IMR-90 (cell line): ENCODE data around the gene DNAJC12. TPM values are rescaled to one million over a fixed set of nuclear protein-coding genes. Genes with fewer than 3 reads are reported as not detected.

Experiments used
- ATAC-seq: fragments of 200-7000 bp; cut with Tn5 transposase; 2 replicates; pipeline ENCODE4 v1.9.1; 2020; ENCODE audit warnings: low read depth, mild to moderate bottlenecking, moderate library complexity
- BruUV-seq: library from RNA; stranded (reverse); fragments of 400-500 nt; replicated peaks from 2 replicates; lab custom pipeline; 2021; lab: Mats Ljungman, UMichigan
- CTCF ChIA-PET: fragments of 300-600 bp; formaldehyde crosslinking; extraction: SDS; loops from one replicate; lab custom pipeline; 2021; ENCODE audit warnings: antibody characterized with exemption; lab: Yijun Ruan, JAX
- POLR2A ChIA-PET: fragments of 300-600 bp; sonication (Branson Sonifier 250); formaldehyde crosslinking; loops from one replicate; lab custom pipeline; 2022; ENCODE audit warnings: antibody characterized with exemption; ENCODE audit not compliant: unreplicated experiment; lab: Charles Lee
- DNase-seq: peaks from one replicate; pipeline ENCODE4 v3.0.0; 2013
- H2AFZ ChIP-seq: replicated peaks from 2 replicates; pipeline ENCODE3; 2013; ENCODE audit warnings: low read length, mild to moderate bottlenecking; ENCODE audit not compliant: poor library complexity
- H2AK5ac ChIP-seq: 2 replicates; pipeline ENCODE4 v1.6.1; 2013; ENCODE audit warnings: low read depth, low read length, inconsistent platforms
- H2AK9ac ChIP-seq: replicated peaks from 2 replicates; pipeline ENCODE3; 2013; ENCODE audit warnings: mild to moderate bottlenecking, low read depth, low read length, moderate library complexity; ENCODE audit not compliant: poor library complexity
- H2BK120ac ChIP-seq: 2 replicates; pipeline ENCODE4 v1.6.1; 2013; ENCODE audit warnings: low read depth, low read length, inconsistent platforms
- H2BK15ac ChIP-seq: 3 replicates; pipeline ENCODE4 v1.6.1; 2013; ENCODE audit warnings: low read depth, low read length, inconsistent platforms
- H2BK20ac ChIP-seq: 2 replicates; pipeline ENCODE4 v1.6.1; 2013; ENCODE audit warnings: low read depth, mild to moderate bottlenecking, inconsistent platforms, low read length, moderate library complexity
- H2BK5ac ChIP-seq: 2 replicates; pipeline ENCODE4 v1.6.1; 2013; ENCODE audit warnings: mild to moderate bottlenecking, low read depth, low read length, inconsistent platforms; ENCODE audit not compliant: poor library complexity, severe bottlenecking
- H3K14ac ChIP-seq: replicated peaks from 2 replicates; pipeline ENCODE4 v1.6.1; 2013; ENCODE audit warnings: low read depth, low read length, inconsistent platforms
- H3K18ac ChIP-seq: 2 replicates; pipeline ENCODE4 v1.6.1; 2013; ENCODE audit warnings: low read depth, low read length, control low read depth
- H3K23ac ChIP-seq: 2 replicates; pipeline ENCODE4 v1.6.1; 2013; ENCODE audit warnings: low read depth, low read length, inconsistent platforms
- H3K27ac ChIP-seq: 2 replicates; pipeline ENCODE4 v1.5.1; 2013; ENCODE audit warnings: mild to moderate bottlenecking, control low read depth, low read length; ENCODE audit not compliant: insufficient read depth
- H3K27me3 ChIP-seq: 2 replicates; pipeline ENCODE4 v1.6.1; 2013; ENCODE audit warnings: low read length; ENCODE audit not compliant: control insufficient read depth, insufficient read depth
- H3K36me3 ChIP-seq: 2 replicates; pipeline ENCODE4 v1.6.1; 2013; ENCODE audit warnings: low read length, mixed read lengths; ENCODE audit not compliant: control insufficient read depth, insufficient read depth
- H3K4ac ChIP-seq: 2 replicates; pipeline ENCODE4 v1.6.1; 2013; ENCODE audit warnings: low read depth, low read length, inconsistent platforms
- H3K4me1 ChIP-seq: 2 replicates; pipeline ENCODE4 v1.6.1; 2013; ENCODE audit warnings: low read length, mixed read lengths; ENCODE audit not compliant: control insufficient read depth, insufficient read depth
- H3K4me2 ChIP-seq: 2 replicates; pipeline ENCODE4 v1.6.1; 2013; ENCODE audit warnings: low read depth, mild to moderate bottlenecking, control low read depth, low read length, moderate library complexity
- H3K4me3 ChIP-seq: 2 replicates; pipeline ENCODE4 v1.5.1; 2013; ENCODE audit warnings: low read depth, mild to moderate bottlenecking, control low read depth, low read length, moderate library complexity; ENCODE audit not compliant: insufficient read depth
- H3K56ac ChIP-seq: 2 replicates; pipeline ENCODE4 v1.6.1; 2013; ENCODE audit warnings: low read length, inconsistent platforms; ENCODE audit not compliant: insufficient read depth; ENCODE audit errors: extremely low read depth
- H3K79me1 ChIP-seq, 2 experiments: 2 replicates each; pipeline ENCODE4 v1.6.1; 2013; ENCODE audit warnings: low read length in 2 of 2, inconsistent platforms in 1 of 2, low read depth in 1 of 2
- H3K9ac ChIP-seq: 2 replicates; pipeline ENCODE4 v1.6.1; 2013; ENCODE audit warnings: low read depth, low read length, control low read depth
- H3K9me1 ChIP-seq: 2 replicates; pipeline ENCODE4 v1.6.1; 2013; ENCODE audit warnings: low read length, inconsistent platforms; ENCODE audit not compliant: insufficient read depth
- H3K9me3 ChIP-seq: 2 replicates; pipeline ENCODE4 v1.6.1; 2013; ENCODE audit warnings: low read length; ENCODE audit not compliant: control insufficient read depth, insufficient read depth
- H4K20me1 ChIP-seq: 2 replicates; pipeline ENCODE4 v1.6.1; 2013; ENCODE audit warnings: low read length, inconsistent platforms; ENCODE audit not compliant: insufficient read depth
- H4K5ac ChIP-seq: 2 replicates; pipeline ENCODE4 v1.6.1; 2013; ENCODE audit warnings: mild to moderate bottlenecking, low read depth, low read length, control low read depth
- H4K8ac ChIP-seq, 2 experiments: 2 replicates each; pipeline ENCODE4 v1.6.1; 2013; ENCODE audit warnings: low read depth in 2 of 2, low read length in 2 of 2, control low read depth in 1 of 2, inconsistent platforms in 1 of 2
- H4K91ac ChIP-seq: 2 replicates; pipeline ENCODE4 v1.6.1; 2013; ENCODE audit warnings: low read depth, low read length, inconsistent platforms; ENCODE audit not compliant: insufficient read depth
- BHLHE40 ChIP-seq: fragments of 150-350 bp; IDR thresholded peaks from 2 replicates; pipeline ENCODE4 v1.6.1; 2016; ENCODE audit warnings: mild to moderate bottlenecking, low read depth, low read length
- CEBPB ChIP-seq: IDR thresholded peaks from 2 replicates; pipeline ENCODE4 v1.6.1; 2012; ENCODE audit warnings: low read depth, low read length, improper control_type of control experiment
- CHD1 ChIP-seq: IDR thresholded peaks from 2 replicates; pipeline ENCODE4 v1.6.1; 2012; ENCODE audit warnings: low read depth, low read length, improper control_type of control experiment
- FOS ChIP-seq: fragments of 150-350 bp; IDR thresholded peaks from 2 replicates; pipeline ENCODE4 v1.6.1; 2016; ENCODE audit warnings: low read depth, low read length
- MAFK ChIP-seq: IDR thresholded peaks from 2 replicates; pipeline ENCODE4 v1.6.1; 2012; ENCODE audit warnings: low read depth, low read length, improper control_type of control experiment
- MAZ ChIP-seq: IDR thresholded peaks from 2 replicates; pipeline ENCODE4 v1.6.1; 2012; ENCODE audit warnings: low read depth, mild to moderate bottlenecking, low read length, improper control_type of control experiment, moderate library complexity, borderline replicate concordance
- MXI1 ChIP-seq: IDR thresholded peaks from 2 replicates; pipeline ENCODE4 v1.6.1; 2012; ENCODE audit warnings: low read depth, mild to moderate bottlenecking, low read length, moderate library complexity, borderline replicate concordance
- NFE2L2 ChIP-seq: fragments of 150-350 bp; IDR thresholded peaks from 2 replicates; pipeline ENCODE4 v1.6.1; 2016; ENCODE audit warnings: low read depth, mild to moderate bottlenecking, low read length
- POLR2A ChIP-seq: IDR thresholded peaks from 2 replicates; pipeline ENCODE4 v1.6.1; 2012; ENCODE audit warnings: mild to moderate bottlenecking, low read depth, low read length
- RAD21 ChIP-seq: IDR thresholded peaks from 2 replicates; pipeline ENCODE4 v1.6.1; 2012; ENCODE audit warnings: low read length, improper control_type of control experiment
- RCOR1 ChIP-seq: IDR thresholded peaks from 2 replicates; pipeline ENCODE4 v1.6.1; 2012; ENCODE audit warnings: mild to moderate bottlenecking, low read length, improper control_type of control experiment; ENCODE audit not compliant: insufficient replicate concordance
- RFX5 ChIP-seq: IDR thresholded peaks from 2 replicates; pipeline ENCODE4 v1.8.0; 2012; ENCODE audit warnings: low read depth, mild to moderate bottlenecking, low read length, moderate library complexity
- SMC3 ChIP-seq: fragments of 150-350 bp; IDR thresholded peaks from 2 replicates; pipeline ENCODE4 v1.6.1; 2016; ENCODE audit warnings: low read depth, mild to moderate bottlenecking, antibody characterized with exemption, low read length, moderate library complexity
- WGBS, 2 experiments: methylation state at CpG; one replicate each; pipeline versions ENCODE4 v1.1.5 to v1.1.7; 2013; ENCODE audit warnings: missing lambda C conversion rate in 2 of 2; ENCODE audit not compliant: insufficient read length in 1 of 2; ENCODE audit errors: extremely low coverage in 2 of 2; 5-methylcytosine and 5-hydroxymethylcytosine counted together
- dilution Hi-C: fragments of 300-500 bp; cut with HindIII; formaldehyde crosslinking; loops from one replicate; pipeline ENCODE4 v1.14.3; 2018; ENCODE audit warnings: low sequenced_read_pairs; ENCODE audit not compliant: unreplicated experiment
- in situ Hi-C: fragments of 300-500 bp; cut with MboI; formaldehyde crosslinking; loops from 3 replicates; pipeline ENCODE4 v1.14.3; 2019; ENCODE audit warnings: low sequenced_read_pairs, inconsistent platforms, mixed read lengths
- intact Hi-C: fragments of 100-400 bp; cut with micrococcal nuclease; formaldehyde crosslinking; loops from 2 replicates; pipeline ENCODE4 v1.10.0; 2022
- polyA plus RNA-seq, 3 experiments: library from polyadenylated mRNA; depleted of rRNA; stranded (reverse); fragments of >200 nt; gene quantifications; 2 replicates each; pipeline ENCODE4 v1.2.3, GENCODE V29; 2012; ENCODE audit warnings: low replicate concordance in 1 of 3
- total RNA-seq: library from RNA; depleted of rRNA; stranded (reverse); fragments of >200 nt; gene quantifications from 2 replicates; pipeline ENCODE4 v1.2.3, GENCODE V29; 2012
- TF ChIP-seq, protein P1 (sequence below): conservative IDR thresholded peaks from 2 replicates; pipeline ENCODE4 v1.5.1; 2012; ENCODE audit warnings: mild to moderate bottlenecking, low read depth, low read length, improper control_type of control experiment
- TF ChIP-seq, protein P2 (sequence below): fragments of 150-350 bp; IDR thresholded peaks from 2 replicates; pipeline ENCODE4 v1.6.1; 2017; ENCODE audit warnings: mild to moderate bottlenecking, antibody characterized with exemption, low read length, low read depth

DNAJC12 gene
- total and polyA plus RNA-seq, 2 of the 4 experiments (the other 2 are of a cell fraction): 2.3 to 2.9 TPM

GRCh38 chr10:67884842-67885670 is 47.1 kb upstream of the DNAJC12 start:
- H3K4me1 ChIP-seq: peaks cover 3% of the 10 kb centered on the region; the same call in 1 of the 2 replicates
- WGBS, 2 experiments: 0% methylated on average over 36 of the region's 73 CpGs; no CpG with 5 or more reads in 1 of the 2 experiments
- dilution Hi-C loops: no loop called here
- H4K91ac ChIP-seq: no peak overlapping the region
- no peak overlapping the region for H3K14ac ChIP-seq
- H3K4me3 ChIP-seq: peak overlapping the region; percentile 56
- H3K9me3 ChIP-seq: no peaks in the 10 kb centered on the region
- intact Hi-C loops: loop anchor here (1.0 to 10.0 kb wide), 3 partner anchors 190 to 450 kb away; partner anchors contain the start of genes HERC4, HNRNPH3 and PBLD
- H3K9ac ChIP-seq: peak overlapping the region; percentile 52
- H3K56ac ChIP-seq: peak overlapping the region; percentile 66; the same call in 1 of the 2 replicates
- no TSS peak for BruUV-seq
- ATAC-seq (peak; percentile 83), DNase-seq (peak; percentile 63)
- H2BK15ac ChIP-seq: no peak overlapping the region
- H3K4ac ChIP-seq: 0 out of 2 replicates have a peak overlapping the region, but pooled peaks have one; percentile 19
- H3K18ac ChIP-seq: no peak overlapping the region
- 0 out of 2 replicates have a peak, but pooled peaks cover 5% of the 10 kb centered on the region for H3K9me1 ChIP-seq
- no peaks in the 10 kb centered on the region for H3K27me3 ChIP-seq
- H2BK5ac ChIP-seq: peak overlapping the region; percentile 53
- ChIA-PET POLR2A (interaction anchor here (0.6 kb wide), 1 partner anchor 896 kb away, joined by 3 read pairs; no protein-coding TSS in a partner anchor), CTCF (interaction anchor here (0.5 to 1.2 kb wide), 4 partner anchors 12 to 447 kb away, joined by 3 to 6 read pairs (median 3); partner anchors contain the start of gene HNRNPH3)
- peak overlapping the region; percentile 88 for H2AFZ ChIP-seq
- peak overlapping the region; percentile 69 for H2AK9ac ChIP-seq
- H3K36me3 ChIP-seq: peaks cover 7% of the 10 kb centered on the region
- peak overlapping the region; percentile 77; the same call in 1 of the 2 replicates for H3K4me2 ChIP-seq
- H3K23ac ChIP-seq: peak overlapping the region; percentile 29
- in situ Hi-C loops: no loop called here
- H4K20me1 ChIP-seq: peaks cover 15% of the 10 kb centered on the region
- H2BK120ac ChIP-seq: no peak overlapping the region
- H4K5ac ChIP-seq: no peak overlapping the region
- no peak overlapping the region for H2BK20ac ChIP-seq
- H3K79me1 ChIP-seq: peaks cover 15 to 20% of the 10 kb centered on the region in 2 experiments
- H3K27ac ChIP-seq: peak overlapping the region; percentile 55
- H2AK5ac ChIP-seq: no peak overlapping the region
- H4K8ac ChIP-seq: peak overlapping the region in 1 of 2 experiments; percentile 37; a peak in 1 of 4 replicates
- TF ChIP-seq, protein P1, sequence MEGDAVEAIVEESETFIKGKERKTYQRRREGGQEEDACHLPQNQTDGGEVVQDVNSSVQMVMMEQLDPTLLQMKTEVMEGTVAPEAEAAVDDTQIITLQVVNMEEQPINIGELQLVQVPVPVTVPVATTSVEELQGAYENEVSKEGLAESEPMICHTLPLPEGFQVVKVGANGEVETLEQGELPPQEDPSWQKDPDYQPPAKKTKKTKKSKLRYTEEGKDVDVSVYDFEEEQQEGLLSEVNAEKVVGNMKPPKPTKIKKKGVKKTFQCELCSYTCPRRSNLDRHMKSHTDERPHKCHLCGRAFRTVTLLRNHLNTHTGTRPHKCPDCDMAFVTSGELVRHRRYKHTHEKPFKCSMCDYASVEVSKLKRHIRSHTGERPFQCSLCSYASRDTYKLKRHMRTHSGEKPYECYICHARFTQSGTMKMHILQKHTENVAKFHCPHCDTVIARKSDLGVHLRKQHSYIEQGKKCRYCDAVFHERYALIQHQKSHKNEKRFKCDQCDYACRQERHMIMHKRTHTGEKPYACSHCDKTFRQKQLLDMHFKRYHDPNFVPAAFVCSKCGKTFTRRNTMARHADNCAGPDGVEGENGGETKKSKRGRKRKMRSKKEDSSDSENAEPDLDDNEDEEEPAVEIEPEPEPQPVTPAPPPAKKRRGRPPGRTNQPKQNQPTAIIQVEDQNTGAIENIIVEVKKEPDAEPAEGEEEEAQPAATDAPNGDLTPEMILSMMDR: no peak
- TF ChIP-seq NFE2L2 (no peak), MAZ (no peak), BHLHE40 (no peak), FOS (no peak), MXI1 (no peak; the same call in 1 of the 2 replicates), SMC3 (no peak), POLR2A (no peak), RFX5 (no peak), RAD21 (no peak), RCOR1 (no peak), CHD1 (no peak), CEBPB (no peak), MAFK (no peak)
- TF ChIP-seq, protein P2, sequence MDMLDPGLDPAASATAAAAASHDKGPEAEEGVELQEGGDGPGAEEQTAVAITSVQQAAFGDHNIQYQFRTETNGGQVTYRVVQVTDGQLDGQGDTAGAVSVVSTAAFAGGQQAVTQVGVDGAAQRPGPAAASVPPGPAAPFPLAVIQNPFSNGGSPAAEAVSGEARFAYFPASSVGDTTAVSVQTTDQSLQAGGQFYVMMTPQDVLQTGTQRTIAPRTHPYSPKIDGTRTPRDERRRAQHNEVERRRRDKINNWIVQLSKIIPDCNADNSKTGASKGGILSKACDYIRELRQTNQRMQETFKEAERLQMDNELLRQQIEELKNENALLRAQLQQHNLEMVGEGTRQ: no peak
